Panc1 (cell line): Measurements from ENCODE around the gene TFB2M. TPM values are rescaled to one million over a fixed set of nuclear protein-coding genes. Genes with fewer than 3 reads are reported as not detected.

ENCODE experiments used
- ATAC-seq: fragments of 200-7000 bp; cut with Tn5 transposase; 2 replicates; pipeline ENCODE4 v1.9.1; 2020; ENCODE audit warnings: mild to moderate bottlenecking, moderate library complexity
- BruUV-seq: library from RNA; stranded (reverse); fragments of 400-500 nt; replicated peaks from 2 replicates; lab custom pipeline; 2021; lab: Mats Ljungman, UMichigan
- CTCF ChIA-PET: fragments of 300-600 bp; sonication (Branson Sonifier 250); formaldehyde crosslinking; loops from one replicate; lab custom pipeline; 2022; ENCODE audit warnings: antibody characterized with exemption; lab: Charles Lee
- POLR2A ChIA-PET: fragments of 300-600 bp; sonication (Branson Sonifier 250); formaldehyde crosslinking; loops from one replicate; lab custom pipeline; 2022; ENCODE audit warnings: antibody characterized with exemption; lab: Charles Lee
- DNase-seq: peaks from one replicate; pipeline ENCODE4 v3.0.0-alpha.2; 2010; ENCODE audit warnings: low read depth, low spot score
- H3K27ac ChIP-seq: 2 replicates; pipeline ENCODE4 v1.5.1; 2011; ENCODE audit warnings: mild to moderate bottlenecking, low read length, inconsistent platforms
- H3K27me3 ChIP-seq: fragments of 200-500 bp; sonication (Bioruptor generic); 2 replicates; pipeline ENCODE4 v1.6.0; 2014; ENCODE audit warnings: low read length, inconsistent platforms; ENCODE audit not compliant: control insufficient read depth, insufficient read depth
- H3K36me3 ChIP-seq: fragments of 200-500 bp; sonication (Bioruptor generic); 2 replicates; pipeline ENCODE4 v1.5.1; 2014; ENCODE audit warnings: inconsistent platforms, mild to moderate bottlenecking, low read length, moderate library complexity; ENCODE audit not compliant: control insufficient read depth, insufficient read depth
- H3K4me1 ChIP-seq: 2 replicates; pipeline ENCODE4 v1.5.1; 2011; ENCODE audit warnings: inconsistent platforms, mild to moderate bottlenecking, low read length, moderate library complexity; ENCODE audit not compliant: control insufficient read depth, insufficient read depth
- H3K4me3 ChIP-seq, 2 experiments: 2 replicates each; pipeline ENCODE4 v1.5.1; 2011 to 2012; ENCODE audit warnings: low read depth in 2 of 2, low read length in 2 of 2, mild to moderate bottlenecking in 2 of 2, inconsistent platforms in 1 of 2, moderate library complexity in 1 of 2
- H3K9me3 ChIP-seq: fragments of 200-500 bp; sonication (Bioruptor generic); 2 replicates; pipeline ENCODE4 v1.5.1; 2014; ENCODE audit warnings: low read depth, mild to moderate bottlenecking, inconsistent platforms, low read length, moderate library complexity; ENCODE audit not compliant: control insufficient read depth, insufficient read depth
- POLR2AphosphoS5 ChIP-seq: IDR thresholded peaks from 2 replicates; pipeline ENCODE4 v1.6.1; 2012; ENCODE audit warnings: mild to moderate bottlenecking, low read depth, low read length, moderate library complexity
- REST ChIP-seq, 2 experiments: IDR thresholded peaks; 2 replicates each; pipeline ENCODE4 v1.6.1; 2011 to 2012; ENCODE audit warnings: low read depth in 2 of 2, control low read depth in 1 of 2, low read length in 1 of 2, mild to moderate bottlenecking in 1 of 2, moderate library complexity in 1 of 2; ENCODE audit not compliant: insufficient read depth in 1 of 2
- SIN3A ChIP-seq: IDR thresholded peaks from 2 replicates; pipeline ENCODE4 v1.6.1; 2012; ENCODE audit warnings: low read depth, mild to moderate bottlenecking, low read length, moderate library complexity, borderline replicate concordance; ENCODE audit not compliant: insufficient read depth
- TCF7L2 ChIP-seq: IDR thresholded peaks from 2 replicates; pipeline ENCODE4 v1.6.1; 2011; ENCODE audit warnings: mild to moderate bottlenecking, low read depth, low read length, inconsistent platforms
- in situ Hi-C: cut with HindIII; loops from 2 replicates; pipeline ENCODE4 v1.10.0; 2016; ENCODE audit warnings: low sequenced_read_pairs, low pct_unique_long_range_greater_than_20kb
- intact Hi-C: fragments of 100-400 bp; cut with micrococcal nuclease; formaldehyde crosslinking; loops from one replicate; pipeline ENCODE4 v1.10.0; 2022; ENCODE audit not compliant: unreplicated experiment
- total RNA-seq: library from RNA; stranded (reverse); gene quantifications from one replicate; pipeline ENCODE4 v1.2.1, GENCODE V29; 2021; ENCODE audit not compliant: unreplicated experiment
- TF ChIP-seq, protein P1 (sequence below): fragments of 450-650 bp; IDR thresholded peaks from 2 replicates; pipeline ENCODE4 v1.5.1; 2017; ENCODE audit warnings: mild to moderate bottlenecking

TFB2M gene
- total RNA-seq, 1 experiment from 2014 or later: 21.0 TPM

GRCh38 chr1:246510147-246511030 lies 55.7 kb downstream of the TFB2M start:
- TF ChIP-seq SIN3A: no peak
- TF ChIP-seq REST (IDR thresholded peaks at IDR 0.05; ENCODE audit: insufficient read depth in 1 of 2, low read depth in 2 of 2, low read length in 1 of 2): no peak
- no peak for TF ChIP-seq TCF7L2
- TF ChIP-seq POLR2AphosphoS5: no peak
- TF ChIP-seq, protein P1, sequence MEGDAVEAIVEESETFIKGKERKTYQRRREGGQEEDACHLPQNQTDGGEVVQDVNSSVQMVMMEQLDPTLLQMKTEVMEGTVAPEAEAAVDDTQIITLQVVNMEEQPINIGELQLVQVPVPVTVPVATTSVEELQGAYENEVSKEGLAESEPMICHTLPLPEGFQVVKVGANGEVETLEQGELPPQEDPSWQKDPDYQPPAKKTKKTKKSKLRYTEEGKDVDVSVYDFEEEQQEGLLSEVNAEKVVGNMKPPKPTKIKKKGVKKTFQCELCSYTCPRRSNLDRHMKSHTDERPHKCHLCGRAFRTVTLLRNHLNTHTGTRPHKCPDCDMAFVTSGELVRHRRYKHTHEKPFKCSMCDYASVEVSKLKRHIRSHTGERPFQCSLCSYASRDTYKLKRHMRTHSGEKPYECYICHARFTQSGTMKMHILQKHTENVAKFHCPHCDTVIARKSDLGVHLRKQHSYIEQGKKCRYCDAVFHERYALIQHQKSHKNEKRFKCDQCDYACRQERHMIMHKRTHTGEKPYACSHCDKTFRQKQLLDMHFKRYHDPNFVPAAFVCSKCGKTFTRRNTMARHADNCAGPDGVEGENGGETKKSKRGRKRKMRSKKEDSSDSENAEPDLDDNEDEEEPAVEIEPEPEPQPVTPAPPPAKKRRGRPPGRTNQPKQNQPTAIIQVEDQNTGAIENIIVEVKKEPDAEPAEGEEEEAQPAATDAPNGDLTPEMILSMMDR: no peak
- intact Hi-C loops (no loop called here), in situ Hi-C loops (no loop called here)
- DNase-seq (no peak), ATAC-seq (no peak)
- Histone ChIP-seq H3K36me3 (peaks cover 4% of the 10 kb centered on the region; the same call in 1 of the 2 replicates), H3K9me3 (peaks cover 4% of the 10 kb centered on the region; the same call in 1 of the 2 replicates), H3K4me1 (peaks cover 6% of the 10 kb centered on the region; the same call in 1 of the 2 replicates), H3K4me3 (no peak overlapping the region), H3K27me3 (no peaks in the 10 kb centered on the region), H3K27ac (no peak overlapping the region)
- CTCF ChIA-PET: no interaction called here
- BruUV-seq: no TSS peak
- POLR2A ChIA-PET: no interaction called here

GRCh38 chr1:246508897-246509688 lies 57.0 kb downstream of the TFB2M start:
- CTCF ChIA-PET: no interaction called here
- intact Hi-C loops (no loop called here), in situ Hi-C loops (no loop called here)

More at GRCh38 chr1:246508897-246509688, 57.0 kb downstream of the TFB2M start:
- Histone ChIP-seq H3K4me3 (no peak overlapping the region), H3K9me3 (no peaks in the 10 kb centered on the region), H3K36me3 (peaks cover 4% of the 10 kb centered on the region; the same call in 1 of the 2 replicates), H3K4me1 (peaks cover 6% of the 10 kb centered on the region; the same call in 1 of the 2 replicates), H3K27ac (no peak overlapping the region), H3K27me3 (no peaks in the 10 kb centered on the region)
- no peak for ATAC-seq
- TF ChIP-seq SIN3A: no peak
- TF ChIP-seq, protein P1: no peak
- TF ChIP-seq TCF7L2: no peak
- TF ChIP-seq REST (IDR thresholded peaks at IDR 0.05; ENCODE audit: insufficient read depth in 1 of 2, low read depth in 2 of 2, low read length in 1 of 2): no peak
- TF ChIP-seq POLR2AphosphoS5: no peak
- no peak for DNase-seq
- POLR2A ChIA-PET: no interaction called here
- BruUV-seq: no TSS peak
